ENCODE results near the gene DDIT4.
A peak's percentile ranks its signal among the peaks of the same experiment; 100 is the strongest.

DDIT4 gene

DNA sequence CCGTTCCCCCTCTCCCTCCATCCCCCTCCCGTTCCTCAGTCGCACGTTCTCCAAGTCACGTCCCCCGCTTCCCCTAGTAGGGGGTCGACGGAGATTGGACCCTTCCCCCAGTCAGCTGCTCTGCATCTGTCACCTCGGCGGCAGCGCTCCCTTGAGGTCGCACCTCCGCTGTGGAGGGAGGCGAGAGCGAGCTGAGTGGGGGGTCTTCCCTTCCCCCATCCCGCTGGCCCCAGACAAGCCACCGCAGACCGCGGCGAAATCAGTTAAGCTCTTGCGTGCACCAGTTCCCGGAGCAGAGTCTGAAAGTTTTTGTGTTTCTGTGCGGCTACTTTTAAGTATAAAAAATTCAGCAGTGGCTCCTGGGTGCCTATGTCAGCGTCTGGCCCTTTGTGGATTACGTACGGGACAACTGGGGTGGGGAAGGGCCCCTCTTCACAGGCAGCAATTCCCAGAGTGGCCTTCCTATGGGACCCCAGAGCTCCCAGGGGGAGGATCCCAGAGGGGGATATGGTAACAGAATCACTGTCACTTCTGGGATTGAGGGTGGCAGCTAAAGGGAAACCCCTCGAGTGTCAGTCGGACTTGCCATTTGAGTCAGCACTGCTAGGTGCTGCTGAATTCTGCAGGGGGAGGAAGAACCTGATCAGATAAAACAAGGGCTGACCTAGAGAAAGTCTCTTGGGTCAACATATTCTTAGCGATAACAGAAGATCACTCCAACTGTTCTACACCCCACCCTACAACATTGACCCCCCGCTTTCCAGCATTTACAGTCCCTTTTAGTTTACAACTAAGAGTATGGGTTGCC, 12.5 kb upstream of the DDIT4 start:
- no peaks in the 10 kb centered on the region for H3K27me3 ChIP-seq (replicated peaks in 2 of 5; ENCODE audit: control insufficient read depth in 4 of 5, insufficient read depth in 5 of 5, low read length in 4 of 5)
- ChIA-PET CTCF (interaction anchor here (0.8 to 5.1 kb wide), 8 partner anchors 8 to 78 kb away, joined by 3 to 32 read pairs (median 5); partner anchors contain the start of gene DDIT4), POLR2A (interaction anchor here (0.7 to 2.1 kb wide), 8 partner anchors 9 to 94 kb away, joined by 3 to 17 read pairs (median 6); partner anchors contain the start of genes ANAPC16, ASCC1, DDIT4 and DNAJB12)
- peak overlapping the region; percentile 17 to 74 (median 59) for H3K4me3 ChIP-seq (ENCODE audit: control insufficient read depth in 1 of 7, extremely low read depth in 1 of 7, insufficient read depth in 4 of 7, low read depth in 2 of 7, low read length in 6 of 7)
- DNase-seq = peak; percentile 80 to 93 (median 91)
- peak overlapping the region in 1 of 2 experiments; percentile 87 for H3K27ac ChIP-seq (ENCODE audit: insufficient read depth in 1 of 2, low read depth in 1 of 2, low read length in 2 of 2, poor library complexity in 1 of 2, severe bottlenecking in 2 of 2)
- H3K36me3 ChIP-seq (ENCODE audit: control insufficient read depth in 4 of 4, insufficient read depth in 4 of 4, low read length in 3 of 4) = no peaks in the 10 kb centered on the region
- H3K4me1 ChIP-seq (ENCODE audit: control extremely low read depth in 1 of 4, control insufficient read depth in 4 of 4, insufficient read depth in 4 of 4, low read length in 3 of 4) = peaks cover 23 to 49% (median 35%) of the 10 kb centered on the region in 4 experiments
- WGBS (ENCODE audit: insufficient coverage) = 4% methylated on average over 12 of the region's 30 CpGs
- H3K9me3 ChIP-seq (ENCODE audit: control extremely low read depth in 1 of 5, control insufficient read depth in 4 of 5, insufficient read depth in 2 of 5, low read depth in 1 of 5, low read length in 4 of 5) = no peaks in the 10 kb centered on the region

DNA sequence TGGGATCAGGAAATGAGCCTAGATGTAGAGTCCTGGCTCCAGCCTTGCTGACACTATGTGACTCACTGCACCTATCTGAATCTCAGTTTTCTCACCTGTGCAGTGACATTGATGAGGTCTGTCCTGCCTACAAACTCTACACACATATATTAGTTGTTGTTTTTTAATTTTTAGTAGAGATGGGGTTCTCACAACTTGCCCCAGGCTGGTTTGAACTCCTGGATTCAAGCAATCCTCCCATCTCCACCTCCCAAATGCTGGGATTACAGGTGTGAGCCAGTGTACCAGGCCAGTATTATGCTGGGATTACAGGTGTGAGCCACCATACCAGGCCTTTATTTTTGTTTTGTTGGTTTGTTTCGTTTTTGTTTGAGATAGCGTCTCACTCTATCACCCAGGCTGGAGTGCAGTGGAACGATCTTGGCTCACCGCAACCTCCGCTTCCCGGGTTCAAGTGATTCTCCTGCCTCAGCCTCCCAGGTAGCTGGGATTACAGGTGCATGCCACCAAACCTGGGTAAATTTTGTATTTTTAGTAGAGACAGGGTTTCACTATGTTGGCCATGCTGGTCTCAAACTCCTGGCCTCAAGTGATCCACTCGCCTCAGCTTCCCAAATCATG, 11.8 kb upstream of the DDIT4 start:
- Histone ChIP-seq H3K4me3 (ENCODE audit: control insufficient read depth in 1 of 7, extremely low read depth in 1 of 7, insufficient read depth in 4 of 7, low read depth in 2 of 7, low read length in 6 of 7) (peak overlapping the region in 4 of 7 experiments; percentile 59 to 74 (median 65)), H3K4me1 (ENCODE audit: control extremely low read depth in 1 of 4, control insufficient read depth in 4 of 4, insufficient read depth in 4 of 4, low read length in 3 of 4) (peaks cover 22 to 44% (median 30%) of the 10 kb centered on the region in 4 experiments)
- 95% methylated on average over 7 of the region's 7 CpGs for WGBS (ENCODE audit: insufficient coverage)

DNA sequence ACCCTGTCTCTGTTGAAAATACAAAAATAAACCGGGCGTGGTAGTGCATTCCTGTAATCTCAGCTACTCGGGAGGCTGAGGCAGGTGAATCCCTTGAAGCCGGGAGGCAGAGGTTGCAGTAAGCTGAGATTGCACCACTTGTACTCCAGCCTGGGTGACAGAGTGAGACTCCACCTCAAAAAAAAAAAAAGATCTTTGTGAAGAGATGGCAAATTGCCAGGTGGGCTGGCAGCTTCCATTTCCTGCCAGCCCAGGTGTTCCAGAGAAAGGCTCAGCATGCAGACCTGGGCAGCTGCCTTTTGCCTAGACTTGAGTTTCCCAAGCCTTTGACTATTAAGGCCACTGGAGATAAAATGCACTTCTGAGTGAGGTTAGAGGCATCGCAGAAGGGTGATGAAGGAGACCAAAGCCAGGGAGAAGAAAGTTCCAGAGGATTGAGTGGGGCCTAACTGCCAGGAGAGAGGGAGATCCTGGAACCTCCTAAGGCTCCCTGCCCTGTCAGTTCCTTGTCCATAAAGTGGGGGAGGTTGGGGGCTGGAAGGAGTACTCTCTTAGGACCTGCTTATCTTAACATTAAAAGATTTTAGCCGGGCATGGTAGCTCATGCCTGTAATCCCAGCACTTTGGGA, 10.0 kb upstream of the DDIT4 start:
- no peaks in the 10 kb centered on the region for H3K27me3 ChIP-seq (replicated peaks in 2 of 5; ENCODE audit: control insufficient read depth in 4 of 5, insufficient read depth in 5 of 5, low read length in 4 of 5)
- H3K9me3 ChIP-seq (ENCODE audit: control extremely low read depth in 1 of 5, control insufficient read depth in 4 of 5, insufficient read depth in 2 of 5, low read depth in 1 of 5, low read length in 4 of 5) = no peaks in the 10 kb centered on the region
- POLR2A ChIA-PET = interaction anchor here (0.6 kb wide), 1 partner anchor 10 kb away, joined by 3 read pairs; the partner anchor contains the start of gene DDIT4
- CTCF ChIA-PET = interaction anchor here (0.7 to 1.9 kb wide), 8 partner anchors 9 to 1509 kb away, joined by 3 to 5 read pairs (median 3); a partner anchor contains a TSS
- H3K36me3 ChIP-seq (ENCODE audit: control insufficient read depth in 4 of 4, insufficient read depth in 4 of 4, low read length in 3 of 4) = no peaks in the 10 kb centered on the region
- peaks cover 16 to 36% (median 24%) of the 10 kb centered on the region in 4 experiments for H3K4me1 ChIP-seq (ENCODE audit: control extremely low read depth in 1 of 4, control insufficient read depth in 4 of 4, insufficient read depth in 4 of 4, low read length in 3 of 4)
- H3K27ac ChIP-seq (ENCODE audit: insufficient read depth in 1 of 2, low read depth in 1 of 2, low read length in 2 of 2, poor library complexity in 1 of 2, severe bottlenecking in 2 of 2) = no peak overlapping the region
- WGBS (ENCODE audit: insufficient coverage) = 89% methylated on average over 5 of the region's 6 CpGs
- DNase-seq = peak in 2 of 3 donors; percentile 62 to 69
- H3K4me3 ChIP-seq (ENCODE audit: control insufficient read depth in 1 of 7, extremely low read depth in 1 of 7, insufficient read depth in 4 of 7, low read depth in 2 of 7, low read length in 6 of 7) = no peak overlapping the region

More for the DNA sequence above, 11.8 kb upstream of the DDIT4 start:
- Histone ChIP-seq H3K27ac (ENCODE audit: insufficient read depth in 1 of 2, low read depth in 1 of 2, low read length in 2 of 2, poor library complexity in 1 of 2, severe bottlenecking in 2 of 2) (peak overlapping the region in 1 of 2 experiments; percentile 87), H3K9me3 (ENCODE audit: control extremely low read depth in 1 of 5, control insufficient read depth in 4 of 5, insufficient read depth in 2 of 5, low read depth in 1 of 5, low read length in 4 of 5) (no peaks in the 10 kb centered on the region), H3K27me3 (replicated peaks in 2 of 5; ENCODE audit: control insufficient read depth in 4 of 5, insufficient read depth in 5 of 5, low read length in 4 of 5) (no peaks in the 10 kb centered on the region), H3K36me3 (ENCODE audit: control insufficient read depth in 4 of 4, insufficient read depth in 4 of 4, low read length in 3 of 4) (no peaks in the 10 kb centered on the region)
- ChIA-PET CTCF (interaction anchor here (0.8 to 5.1 kb wide), 4 partner anchors 12 to 77 kb away, joined by 3 to 32 read pairs (median 4); partner anchors contain the start of gene DDIT4), POLR2A (interaction anchor here (0.7 to 2.1 kb wide), 3 partner anchors 8 to 14 kb away, joined by 3 to 17 read pairs (median 10); partner anchors contain the start of gene DDIT4)
- DNase-seq = no peak

DNA sequence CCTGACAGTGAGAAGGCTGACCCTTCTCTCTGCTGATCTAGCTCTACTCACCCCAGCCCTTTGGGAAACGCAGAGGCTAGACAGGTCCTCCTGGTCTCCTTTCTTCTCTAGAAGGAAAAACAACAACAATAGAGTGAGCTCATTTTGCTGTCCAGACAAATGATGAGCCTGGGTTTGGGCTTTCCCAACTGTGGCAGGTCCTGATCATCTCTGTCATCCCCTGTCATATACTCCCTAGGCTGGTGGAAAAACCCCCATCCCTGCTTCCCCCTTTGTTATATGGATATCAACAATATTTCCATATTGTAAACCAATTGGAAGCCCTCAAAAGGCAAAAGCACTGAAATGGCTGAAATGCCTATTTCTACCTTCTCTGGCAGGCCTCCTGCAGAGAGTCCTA, 9.2 kb upstream of the DDIT4 start:
- no peak overlapping the region for H3K27ac ChIP-seq (ENCODE audit: insufficient read depth in 1 of 2, low read depth in 1 of 2, low read length in 2 of 2, poor library complexity in 1 of 2, severe bottlenecking in 2 of 2)
- CTCF ChIA-PET = interaction anchor here (0.9 to 1.9 kb wide), 6 partner anchors 8 to 56 kb away, joined by 3 to 5 read pairs (median 4); no protein-coding TSS in a partner anchor
- DNase-seq = no peak
- no peak overlapping the region for H3K4me3 ChIP-seq (ENCODE audit: control insufficient read depth in 1 of 7, extremely low read depth in 1 of 7, insufficient read depth in 4 of 7, low read depth in 2 of 7, low read length in 6 of 7)
- peaks cover 14 to 32% (median 24%) of the 10 kb centered on the region in 4 experiments for H3K4me1 ChIP-seq (ENCODE audit: control extremely low read depth in 1 of 4, control insufficient read depth in 4 of 4, insufficient read depth in 4 of 4, low read length in 3 of 4)
- H3K9me3 ChIP-seq (ENCODE audit: control extremely low read depth in 1 of 5, control insufficient read depth in 4 of 5, insufficient read depth in 2 of 5, low read depth in 1 of 5, low read length in 4 of 5) = no peaks in the 10 kb centered on the region
- POLR2A ChIA-PET = interaction anchor here (0.6 kb wide), 1 partner anchor 9 kb away, joined by 3 read pairs; the partner anchor contains the start of gene DDIT4
- no peaks in the 10 kb centered on the region for H3K36me3 ChIP-seq (ENCODE audit: control insufficient read depth in 4 of 4, insufficient read depth in 4 of 4, low read length in 3 of 4)
- WGBS (ENCODE audit: insufficient coverage) = 100% methylated on average over 1 of the region's 1 CpG
- H3K27me3 ChIP-seq (replicated peaks in 2 of 5; ENCODE audit: control insufficient read depth in 4 of 5, insufficient read depth in 5 of 5, low read length in 4 of 5) = no peaks in the 10 kb centered on the region

DNA sequence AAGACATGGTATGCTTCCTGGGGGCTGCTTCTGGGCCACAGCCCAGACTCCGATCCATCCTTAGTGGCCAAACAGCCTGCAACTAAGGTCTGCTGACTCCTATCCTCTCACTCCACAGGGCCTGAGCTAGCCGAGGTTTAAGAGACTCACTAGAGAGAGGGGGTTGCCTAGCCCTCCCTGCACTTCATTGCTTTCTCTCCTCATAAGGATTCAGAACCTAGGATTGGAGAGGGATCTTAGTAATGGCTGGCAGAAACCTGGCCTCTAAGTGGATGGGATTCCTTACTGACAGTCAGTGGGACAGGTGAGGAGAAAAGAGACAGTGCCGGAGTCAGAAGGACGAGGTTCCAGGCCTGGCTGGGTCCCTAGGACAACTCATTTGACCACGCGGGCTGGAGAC, 8.2 kb upstream of the DDIT4 start:
- WGBS (ENCODE audit: insufficient coverage) = 93% methylated on average over 5 of the region's 6 CpGs
- CTCF ChIA-PET = interaction anchor here (0.8 to 1.9 kb wide), 7 partner anchors 10 to 72 kb away, joined by 3 to 5 read pairs (median 4); no protein-coding TSS in a partner anchor
- H3K4me3 ChIP-seq (ENCODE audit: control insufficient read depth in 1 of 7, extremely low read depth in 1 of 7, insufficient read depth in 4 of 7, low read depth in 2 of 7, low read length in 6 of 7) = no peak overlapping the region
- H3K36me3 ChIP-seq (ENCODE audit: control insufficient read depth in 4 of 4, insufficient read depth in 4 of 4, low read length in 3 of 4) = no peaks in the 10 kb centered on the region
- POLR2A ChIA-PET = no interaction called here
- no peak overlapping the region for H3K27ac ChIP-seq (ENCODE audit: insufficient read depth in 1 of 2, low read depth in 1 of 2, low read length in 2 of 2, poor library complexity in 1 of 2, severe bottlenecking in 2 of 2)
- H3K27me3 ChIP-seq (replicated peaks in 2 of 5; ENCODE audit: control insufficient read depth in 4 of 5, insufficient read depth in 5 of 5, low read length in 4 of 5) = no peaks in the 10 kb centered on the region
- peaks cover 6 to 22% (median 16%) of the 10 kb centered on the region in 4 experiments for H3K4me1 ChIP-seq (ENCODE audit: control extremely low read depth in 1 of 4, control insufficient read depth in 4 of 4, insufficient read depth in 4 of 4, low read length in 3 of 4)
- no peak for DNase-seq
- no peaks in the 10 kb centered on the region for H3K9me3 ChIP-seq (ENCODE audit: control extremely low read depth in 1 of 5, control insufficient read depth in 4 of 5, insufficient read depth in 2 of 5, low read depth in 1 of 5, low read length in 4 of 5)

DNA sequence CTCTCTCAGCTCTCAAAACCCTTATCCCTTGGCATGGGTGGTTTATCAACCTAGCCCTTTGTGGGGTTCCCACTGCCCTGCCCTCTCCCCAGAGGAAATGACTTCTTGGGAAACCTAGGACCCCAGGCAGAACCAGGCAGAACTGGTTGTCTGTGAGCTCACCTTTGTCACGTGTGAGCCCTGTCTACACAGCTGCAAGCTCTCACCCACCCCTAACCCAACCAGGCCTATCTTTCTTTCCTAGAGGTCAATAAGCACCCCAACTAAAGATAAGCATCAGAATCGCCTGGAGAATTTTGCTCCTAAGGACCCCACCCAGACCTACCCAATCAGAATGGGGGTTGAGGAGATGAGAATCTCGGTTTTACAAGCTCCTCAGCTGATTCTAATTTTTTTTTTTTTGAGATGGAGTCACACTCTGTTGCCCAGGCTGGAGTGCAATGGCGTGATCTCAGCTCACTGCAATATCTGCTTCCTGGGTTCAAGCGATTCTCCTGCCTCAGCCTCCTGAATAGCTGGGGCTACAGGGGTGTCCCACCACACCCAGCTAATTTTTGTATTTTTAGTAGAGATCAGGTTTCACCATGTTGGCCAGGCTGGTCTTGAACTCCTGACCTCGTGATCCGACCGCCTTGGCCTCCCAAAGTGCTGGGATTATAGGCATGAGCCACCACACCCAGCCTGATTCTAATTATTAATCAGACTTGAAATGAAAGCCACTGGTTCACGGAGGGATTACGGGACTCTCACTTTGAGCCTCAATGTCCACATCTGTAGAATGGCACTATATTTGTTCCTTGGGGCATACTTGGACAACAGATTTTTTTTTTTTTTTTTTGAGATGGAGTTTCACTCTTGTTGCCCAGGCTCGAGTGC, 7.5 kb upstream of the DDIT4 start:
- CTCF ChIA-PET = interaction anchor here (1.0 to 1.9 kb wide), 5 partner anchors 9 to 72 kb away, joined by 3 to 4 read pairs (median 4); no protein-coding TSS in a partner anchor
- Histone ChIP-seq H3K4me1 (ENCODE audit: control extremely low read depth in 1 of 4, control insufficient read depth in 4 of 4, insufficient read depth in 4 of 4, low read length in 3 of 4) (peaks cover 5 to 15% (median 10%) of the 10 kb centered on the region in 4 experiments), H3K36me3 (ENCODE audit: control insufficient read depth in 4 of 4, insufficient read depth in 4 of 4, low read length in 3 of 4) (no peaks in the 10 kb centered on the region), H3K9me3 (ENCODE audit: control extremely low read depth in 1 of 5, control insufficient read depth in 4 of 5, insufficient read depth in 2 of 5, low read depth in 1 of 5, low read length in 4 of 5) (no peaks in the 10 kb centered on the region), H3K27ac (ENCODE audit: insufficient read depth in 1 of 2, low read depth in 1 of 2, low read length in 2 of 2, poor library complexity in 1 of 2, severe bottlenecking in 2 of 2) (no peak overlapping the region), H3K27me3 (replicated peaks in 2 of 5; ENCODE audit: control insufficient read depth in 4 of 5, insufficient read depth in 5 of 5, low read length in 4 of 5) (no peaks in the 10 kb centered on the region), H3K4me3 (ENCODE audit: control insufficient read depth in 1 of 7, extremely low read depth in 1 of 7, insufficient read depth in 4 of 7, low read depth in 2 of 7, low read length in 6 of 7) (no peak overlapping the region)
- WGBS (ENCODE audit: insufficient coverage) = 100% methylated on average over 4 of the region's 11 CpGs
- POLR2A ChIA-PET = no interaction called here
- DNase-seq = no peak
